K562 (cell line): ENCODE results near the gene ZNF821. TPM values are rescaled to one million over a fixed set of nuclear protein-coding genes. Genes with fewer than 3 reads are reported as not detected.
A peak's percentile ranks its signal among the peaks of the same experiment; 100 is the strongest.

Experiments used
- E2F8 ChIP-seq: fragments of 450-650 bp; IDR thresholded peaks from 2 replicates; pipeline ENCODE4 v1.7.1; 2018; ENCODE audit warnings: mild to moderate bottlenecking, low read depth; ENCODE audit not compliant: partially characterized antibody
- PREB ChIP-seq: sonication (generic); formaldehyde crosslinking; IDR thresholded peaks from 2 replicates; pipeline ENCODE4 v1.8.1; 2023; ENCODE audit warnings: mild to moderate bottlenecking, missing genetic modification reagents
- UBTF ChIP-seq, 2 experiments: IDR thresholded peaks; 2 replicates each; pipeline ENCODE4 v1.6.1; 2012; ENCODE audit warnings: improper control_type of control experiment in 2 of 2, low read depth in 2 of 2, low read length in 2 of 2, borderline replicate concordance in 1 of 2
- USF1 ChIP-seq: sonication (generic); formaldehyde crosslinking; IDR thresholded peaks from 2 replicates; pipeline ENCODE4 v1.9.0; 2022; ENCODE audit warnings: mild to moderate bottlenecking, missing genetic modification reagents
- ZBTB40 ChIP-seq, 2 experiments: fragments of 450-650 bp in 1 of 2; sonication (generic) in 1 of 2; formaldehyde crosslinking in 1 of 2; IDR thresholded peaks; 2 replicates each; pipeline versions ENCODE4 v1.7.1 to v1.9.0; 2016 to 2022; ENCODE audit warnings: inconsistent platforms in 1 of 2, mild to moderate bottlenecking in 1 of 2, missing genetic modification reagents in 1 of 2
- ZBTB43 ChIP-seq: sonication (generic); formaldehyde crosslinking; IDR thresholded peaks from 2 replicates; pipeline ENCODE4 v1.8.0; 2023; ENCODE audit warnings: mild to moderate bottlenecking, missing genetic modification reagents
- ZNF224 ChIP-seq: sonication (generic); formaldehyde crosslinking; IDR thresholded peaks from 2 replicates; pipeline ENCODE4 v1.8.0; 2022; ENCODE audit warnings: mild to moderate bottlenecking, missing genetic modification reagents
- polyA plus RNA-seq, 8 experiments: library from polyadenylated mRNA; depleted of rRNA in 4 of 8; stranded (reverse) in 5 of 8; unstranded in 3 of 8; fragments of >200 nt; fragmentation: Nextera tagmentation in 2 of 8; fragmentation: Illumina TruSeq in 1 of 8; extraction: Ambion mirVana in 2 of 8; extraction: Trizol in 1 of 8; gene quantifications; 2 replicates each; pipeline versions ENCODE4 v1.2.1 to v1.2.3, GENCODE V29; 2011 to 2014; ENCODE audit warnings: inconsistent platforms in 1 of 8, missing spikeins in 1 of 8
- total RNA-seq, 7 experiments: library from RNA; depleted of rRNA in 6 of 7; stranded (reverse); fragments of >200 nt in 6 of 7; fragmentation: Illumina TruSeq in 2 of 7; extraction: Trizol in 2 of 7; gene quantifications; 2 replicates each; pipeline versions ENCODE4 v1.2.1 to v1.2.3, GENCODE V29; 2011 to 2021; ENCODE audit warnings: low replicate concordance in 1 of 7

Gene ZNF821
- total and polyA plus RNA-seq, 9 of the 15 experiments (the other 6 are each of a cell fraction or from before 2014, with no cell fraction given), result 0.38 to 5.6 (median 3.6) TPM

- no peak for TF ChIP-seq PREB (CRISPR knock-in tag)
- TF ChIP-seq UBTF (IDR thresholded peaks at IDR 0.05; ENCODE audit: borderline replicate concordance in 1 of 2, low read depth in 2 of 2, low read length in 2 of 2), result peak; percentile 36 to 63; a peak in 1 of 4 replicates
- no peak for TF ChIP-seq ZNF224 (CRISPR knock-in tag)
- no peak for TF ChIP-seq ZBTB40 (IDR thresholded peaks at IDR 0.05)
- no peak for TF ChIP-seq ZBTB40 (CRISPR knock-in tag; IDR thresholded peaks at IDR 0.05)
- no peak for TF ChIP-seq E2F8
- no peak for TF ChIP-seq USF1 (CRISPR knock-in tag)
- TF ChIP-seq ZBTB43 (CRISPR knock-in tag), result 0 out of 2 replicates have a peak, but pooled peaks have one; percentile 40
These were observed 11.8 kb upstream of the ZNF821 start (continued) for GRCh38 chr16:71895679-71896365.
